ENCODE results near the gene EREG. TPM values are rescaled to one million over a fixed set of nuclear protein-coding genes. Genes with fewer than 3 reads are reported as not detected.
A peak's percentile ranks its signal among the peaks of the same experiment; 100 is the strongest.

The EREG gene
- total RNA-seq (2021; fragmentation: NEBNext Ultra II Directional; extraction: Animal tissue kit (Norgen Biotek cat#: 25700)) (not detected in 2 replicates), polyA plus RNA-seq (2011; rRNA removed) (not detected in 2 replicates), polyA minus RNA-seq (2011; rRNA and poly(A)+ RNA removed) (not detected in 2 replicates)
- polyA plus RNA-seq (2011; cell fraction: cytosol; rRNA removed) = not detected
- not detected for polyA plus RNA-seq (2011; cell fraction: nucleus; rRNA removed)
- not detected in 4 replicates for polyA plus RNA-seq (2012, experiment 1 of 2)
- polyA plus RNA-seq (2012, experiment 2 of 2) = not detected
- not detected for polyA plus RNA-seq (2013, experiment 1 of 2)
- 0.02 TPM for polyA plus RNA-seq (2013, experiment 2 of 2)
- not detected for polyA minus RNA-seq (2011; cell fraction: cytosol; rRNA and poly(A)+ RNA removed)
- polyA minus RNA-seq (2011; cell fraction: nucleus; rRNA and poly(A)+ RNA removed) = not detected
- long read RNA-seq, experiment 1 = 0 reads
- long read RNA-seq, experiment 2 = 0 reads

- Histone ChIP-seq H3K9me3 (ENCODE audit: insufficient read depth in 2 of 2, low read depth in 1 of 2, low read length in 1 of 2) (no peaks in the 10 kb centered on the region), H3K4me2 (ENCODE audit: insufficient read depth in 1 of 2, low read depth in 2 of 2, low read length in 2 of 2) (peak within 1 kb of the TSS; percentile 86 to 90), H4K91ac (replicated peaks; ENCODE audit: insufficient read length, low read length) (no peak within 1 kb of the TSS), H2AK5ac (ENCODE audit: low read depth, low read length) (no peak within 1 kb of the TSS), H3K79me2 (ENCODE audit: control insufficient read depth in 1 of 2, insufficient read depth in 2 of 2, low read length in 2 of 2) (no peaks in the 10 kb centered on the region), H3K9ac (replicated peaks in 1 of 4; ENCODE audit: extremely low read depth in 1 of 4, low read depth in 3 of 4, low read length in 3 of 4) (peak within 1 kb of the TSS in 1 of 4 experiments; percentile 9; a peak in 2 of 7 replicates), H3K27ac (ENCODE audit: low read depth, low read length) (no peak within 1 kb of the TSS), H4K5ac (ENCODE audit: insufficient read length, low read depth, low read length) (no peak within 1 kb of the TSS), H2BK5ac (ENCODE audit: low read depth, low read length) (no peak within 1 kb of the TSS), H3K56ac (replicated peaks; ENCODE audit: insufficient read length, low read depth, low read length) (no peak within 1 kb of the TSS), H3K18ac (ENCODE audit: extremely low read depth, low read length) (peak within 1 kb of the TSS; percentile 11; the same call in 1 of the 2 replicates), H3K4me1 (replicated peaks in 1 of 4; ENCODE audit: control insufficient read depth in 3 of 4, insufficient read depth in 4 of 4, low read length in 3 of 4) (peaks cover 0 to 7% (median 1%) of the 10 kb centered on the region in 4 experiments; a peak in 3 of 7 replicates), H3K23ac (ENCODE audit: insufficient read length) (no peak within 1 kb of the TSS), H3K4ac (replicated peaks; ENCODE audit: insufficient read length, low read depth, low read length) (no peak within 1 kb of the TSS), H2BK15ac (ENCODE audit: low read length) (no peak within 1 kb of the TSS), H3K79me1 (ENCODE audit: low read depth, low read length) (no peaks in the 10 kb centered on the region), H2BK20ac (ENCODE audit: low read length) (no peak within 1 kb of the TSS), H4K8ac (ENCODE audit: extremely low read depth, insufficient read depth, low read length) (no peak within 1 kb of the TSS), H3K23me2 (ENCODE audit: low read depth, low read length) (peaks cover 13% of the 10 kb centered on the region), H3K4me3 (ENCODE audit: extremely low read depth in 1 of 4, insufficient read depth in 2 of 4, low read depth in 3 of 4, low read length in 4 of 4) (peak within 1 kb of the TSS; percentile 54 to 86 (median 72)), H2BK12ac (ENCODE audit: low read depth, low read length) (no peak within 1 kb of the TSS), H3K14ac (ENCODE audit: insufficient read length) (no peak within 1 kb of the TSS), H2BK120ac (replicated peaks; ENCODE audit: low read depth, low read length) (no peak within 1 kb of the TSS), H4K20me1 (replicated peaks in 1 of 2; ENCODE audit: control insufficient read depth in 1 of 2, insufficient read depth in 2 of 2, low read length in 2 of 2) (no peaks in the 10 kb centered on the region), H2AFZ (ENCODE audit: low read length) (peak within 1 kb of the TSS; percentile 82), H3K36me3 (ENCODE audit: control insufficient read depth in 2 of 4, insufficient read depth in 4 of 4, low read length in 3 of 4) (no peaks in the 10 kb centered on the region), H3K27me3 (replicated peaks in 1 of 4; ENCODE audit: control insufficient read depth in 3 of 4, extremely low read depth in 1 of 4, insufficient read depth in 3 of 4, low read length in 3 of 4) (peaks cover 0 to 12% (median 6%) of the 10 kb centered on the region in 4 experiments; a peak in 4 of 7 replicates)
- DNase-seq (ENCODE audit: low read depth in 1 of 2, low spot score in 2 of 2) (peak; percentile 50 to 84), FAIRE-seq (no peak)
- 2% methylated on average over 39 of the region's 40 CpGs; no CpG with 5 or more reads in 1 of the 2 experiments for WGBS, 2 experiments (ENCODE audit: extremely low coverage in 1 of 2, insufficient coverage in 1 of 2, insufficient read length in 1 of 2, insufficient replicate concordance in 2 of 2, low coverage in 1 of 2, low lambda C conversion rate in 2 of 2, missing lambda C conversion rate in 1 of 2)
- POLR2A ChIA-PET (ENCODE audit: partially characterized antibody) = no interaction called here
- CTCF ChIA-PET (ENCODE audit: partially characterized antibody) = interaction anchor here (0.9 to 2.5 kb wide), 8 partner anchors 11 to 429 kb away, joined by 3 to 11 read pairs (median 5); partner anchors contain the start of gene BTC
- TF ChIP-seq PHF8 (conservative IDR thresholded peaks at IDR 0.05; ENCODE audit: low read depth, low read length) = no peak
- no peak for TF ChIP-seq USF2 (IDR thresholded peaks at IDR 0.05; ENCODE audit: low read length)
- TF ChIP-seq HDAC6 (IDR thresholded peaks at IDR 0.05; ENCODE audit: low read depth, low read length) = no peak
- TF ChIP-seq BCL11A (IDR thresholded peaks at IDR 0.05; ENCODE audit: low read depth in 2 of 2, low read length in 2 of 2) = no peak
- 0 out of 2 replicates have a peak, but pooled peaks have one; percentile 19 for TF ChIP-seq SRF (IDR thresholded peaks at IDR 0.05; ENCODE audit: low read depth, low read length)
- no peak for TF ChIP-seq CHD1 (IDR thresholded peaks at IDR 0.05; ENCODE audit: low read depth, low read length)
- TF ChIP-seq SIRT6 (IDR thresholded peaks at IDR 0.05; ENCODE audit: low read length) = no peak
- peak in 1 of 2 experiments; percentile 72; a peak in 2 of 4 replicates for TF ChIP-seq SIN3A (conservative IDR thresholded peaks at IDR 0.05 in 1 of 2, IDR thresholded peaks at IDR 0.05 in 1 of 2; ENCODE audit: low read depth in 1 of 2, low read length in 2 of 2)
These were observed at the start of gene EREG for GRCh38 chr4:74364652-74365491. Gene EREG (plus strand): TSS chr4:74365145. CDS start chr4:74365309, 164 bp downstream.
